ENCODE measurements around the gene WNK2. TPM values are rescaled to one million over a fixed set of nuclear protein-coding genes. Genes with fewer than 3 reads are reported as not detected.

WNK2 gene
- total RNA-seq, 1 donor from 2014 or later = 0.92 TPM

GRCh38 chr9:93296889-93297480, 113.0 kb downstream of the WNK2 start:
- no peak for ATAC-seq

- ATAC-seq = no peak
These were observed 113.9 kb downstream of the WNK2 start for GRCh38 chr9:93297659-93298497.

- ATAC-seq = no peak
These were observed 114.8 kb downstream of the WNK2 start for GRCh38 chr9:93298498-93299417.

- no peak for ATAC-seq
These were observed 115.7 kb downstream of the WNK2 start for GRCh38 chr9:93299418-93300174.

- no peak for ATAC-seq
These were observed 116.2 kb downstream of the WNK2 start for GRCh38 chr9:93300175-93300572.

GRCh38 chr9:93300585-93301081, 116.7 kb downstream of the WNK2 start:
- no peak for ATAC-seq

GRCh38 chr9:93301291-93301811, 117.4 kb downstream of the WNK2 start:
- ATAC-seq = no peak

GRCh38 chr9:93301911-93302541, 118.1 kb downstream of the WNK2 start:
- ATAC-seq = no peak

- ATAC-seq = peak; percentile 32
These were observed 118.8 kb downstream of the WNK2 start for GRCh38 chr9:93302586-93303257.

- ATAC-seq = no peak
These were observed 119.4 kb downstream of the WNK2 start for GRCh38 chr9:93303258-93303771.

- no peak for ATAC-seq
These were observed 120.1 kb downstream of the WNK2 start for GRCh38 chr9:93303806-93304573.

- ATAC-seq = peak; percentile 54
These were observed 120.9 kb downstream of the WNK2 start for GRCh38 chr9:93304574-93305496.

GRCh38 chr9:93305497-93306020, 121.6 kb downstream of the WNK2 start:
- no peak for ATAC-seq

GRCh38 chr9:93306081-93306480, 122.1 kb downstream of the WNK2 start:
- ATAC-seq = no peak

- no peak for ATAC-seq
These were observed 122.7 kb downstream of the WNK2 start for GRCh38 chr9:93306579-93307091.

- ATAC-seq = no peak
These were observed 123.7 kb downstream of the WNK2 start for GRCh38 chr9:93307468-93308157.

- no peak for ATAC-seq
These were observed 124.2 kb downstream of the WNK2 start for GRCh38 chr9:93308158-93308602.

All from esophagus mucosa (tissue), 1 donor.